Osteoblast (primary cell): ENCODE measurements around the gene ARHGAP12. TPM values are rescaled to one million over a fixed set of nuclear protein-coding genes. Genes with fewer than 3 reads are reported as not detected.
A peak's percentile ranks its signal among the peaks of the same experiment; 100 is the strongest.

Experiments
- DNase-seq: peaks from one replicate; pipeline ENCODE4 v3.0.0; 2011; ENCODE audit warnings: low spot score, mixed read lengths; ENCODE audit not compliant: insufficient read length; ENCODE audit errors: missing footprints
- H2AFZ ChIP-seq: 2 replicates; pipeline ENCODE4 v1.6.0; 2011; ENCODE audit warnings: mild to moderate bottlenecking, low read length
- H3K27ac ChIP-seq: 2 replicates; pipeline ENCODE4 v1.5.1; 2011; ENCODE audit warnings: mild to moderate bottlenecking, low read depth, low read length, moderate library complexity
- H3K27me3 ChIP-seq: 2 replicates; pipeline ENCODE4 v1.6.0; 2012; ENCODE audit warnings: mild to moderate bottlenecking, control low read depth, inconsistent platforms, low read length, moderate library complexity; ENCODE audit not compliant: insufficient read depth
- H3K36me3 ChIP-seq: 2 replicates; pipeline ENCODE4 v1.5.1; 2011; ENCODE audit warnings: mild to moderate bottlenecking, low read length, control low read depth, moderate library complexity; ENCODE audit not compliant: insufficient read depth
- H3K4me1 ChIP-seq: 2 replicates; pipeline ENCODE4 v1.5.1; 2011; ENCODE audit warnings: mild to moderate bottlenecking, low read length, control low read depth, moderate library complexity; ENCODE audit not compliant: insufficient read depth
- H3K4me2 ChIP-seq: 2 replicates; pipeline ENCODE4 v1.6.0; 2011; ENCODE audit warnings: mild to moderate bottlenecking, low read length; ENCODE audit not compliant: insufficient read depth
- H3K4me3 ChIP-seq: fragments of 200-600 bp; sonication (generic); 3 replicates; pipeline ENCODE4 v1.5.1; 2012; ENCODE audit warnings: mild to moderate bottlenecking, low read length, inconsistent platforms; ENCODE audit not compliant: insufficient read depth
- H3K79me2 ChIP-seq: 2 replicates; pipeline ENCODE4 v1.6.0; 2012; ENCODE audit warnings: mild to moderate bottlenecking, low read length, control low read depth, inconsistent platforms; ENCODE audit not compliant: insufficient read depth
- H3K9me3 ChIP-seq: 2 replicates; pipeline ENCODE4 v1.5.1; 2011; ENCODE audit warnings: low read depth, low read length, control low read depth
- H4K20me1 ChIP-seq: 2 replicates; pipeline ENCODE4 v1.6.0; 2012; ENCODE audit warnings: mild to moderate bottlenecking, low read length, control low read depth; ENCODE audit not compliant: insufficient read depth
- CTCF ChIP-seq: IDR thresholded peaks from 2 replicates; pipeline ENCODE4 v1.5.1; 2011; ENCODE audit warnings: mild to moderate bottlenecking, low read depth, low read length, moderate library complexity; ENCODE audit errors: extremely low read depth
- total RNA-seq: library from RNA; depleted of rRNA; stranded (reverse); fragments of >200 nt; gene quantifications from 2 replicates; pipeline ENCODE4 v1.2.3, GENCODE V29; 2012

The ARHGAP12 gene
- total RNA-seq, 1 donor = 76.0 TPM

- no peak for TF ChIP-seq CTCF
- H3K9me3 ChIP-seq = no peaks in the 10 kb centered on the region
- peaks cover 21% of the 10 kb centered on the region for H3K4me1 ChIP-seq
- H3K36me3 ChIP-seq = no peaks in the 10 kb centered on the region
- H3K27ac ChIP-seq = peak overlapping the region; percentile 60
- no peaks in the 10 kb centered on the region for H3K79me2 ChIP-seq
- no peak overlapping the region for H3K4me3 ChIP-seq
- no peaks in the 10 kb centered on the region for H3K27me3 ChIP-seq
- H2AFZ ChIP-seq = peak overlapping the region; percentile 13
- DNase-seq = no peak
- H3K4me2 ChIP-seq = peak overlapping the region; percentile 15
- no peaks in the 10 kb centered on the region for H4K20me1 ChIP-seq
Observed at GRCh38 chr10:31768467-31768866, 160.2 kb downstream of the ARHGAP12 start.

DNA sequence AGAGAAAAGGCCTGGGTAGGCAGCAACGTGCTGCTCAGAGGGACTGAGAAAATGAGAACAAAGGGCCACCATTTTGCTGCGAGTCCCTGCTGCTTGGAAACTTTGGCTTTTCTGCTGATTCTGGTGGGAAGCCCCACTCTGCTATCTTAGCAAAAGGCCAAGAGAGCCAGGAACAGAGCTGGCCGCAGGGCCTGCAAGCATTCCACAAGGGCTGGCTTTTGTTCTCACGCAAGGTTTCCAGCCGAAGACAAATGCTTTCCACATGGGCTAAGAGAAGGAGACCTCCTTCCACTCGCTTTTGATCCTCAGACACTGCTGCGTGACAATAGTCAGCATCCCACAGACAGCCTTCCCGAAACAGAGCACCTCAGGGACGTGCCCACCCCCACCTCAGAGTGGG, 163.1 kb downstream of the ARHGAP12 start:
- H3K27me3 ChIP-seq = no peaks in the 10 kb centered on the region
- H3K79me2 ChIP-seq = no peaks in the 10 kb centered on the region
- H3K4me1 ChIP-seq = peaks cover 25% of the 10 kb centered on the region
- no peak overlapping the region for H3K27ac ChIP-seq
- no peak overlapping the region for H3K4me2 ChIP-seq
- H3K4me3 ChIP-seq = no peak overlapping the region
- H3K36me3 ChIP-seq = no peaks in the 10 kb centered on the region
- no peak for TF ChIP-seq CTCF
- H2AFZ ChIP-seq = no peak overlapping the region
- H4K20me1 ChIP-seq = no peaks in the 10 kb centered on the region
- no peak for DNase-seq
- no peaks in the 10 kb centered on the region for H3K9me3 ChIP-seq

- H2AFZ ChIP-seq = no peak overlapping the region
- H3K4me2 ChIP-seq = no peak overlapping the region
- no peak overlapping the region for H3K4me3 ChIP-seq
- peaks cover 10% of the 10 kb centered on the region for H3K4me1 ChIP-seq
- DNase-seq = no peak
- no peak overlapping the region for H3K27ac ChIP-seq
- no peaks in the 10 kb centered on the region for H4K20me1 ChIP-seq
- no peak for TF ChIP-seq CTCF
- no peaks in the 10 kb centered on the region for H3K79me2 ChIP-seq
- no peaks in the 10 kb centered on the region for H3K9me3 ChIP-seq
- H3K36me3 ChIP-seq = no peaks in the 10 kb centered on the region
- no peaks in the 10 kb centered on the region for H3K27me3 ChIP-seq
Observed at GRCh38 chr10:31762316-31762715, 166.3 kb downstream of the ARHGAP12 start.

- no peaks in the 10 kb centered on the region for H4K20me1 ChIP-seq
- peaks cover 10% of the 10 kb centered on the region for H3K4me1 ChIP-seq
- no peaks in the 10 kb centered on the region for H3K36me3 ChIP-seq
- no peak overlapping the region for H2AFZ ChIP-seq
- no peaks in the 10 kb centered on the region for H3K9me3 ChIP-seq
- TF ChIP-seq CTCF = no peak
- H3K27me3 ChIP-seq = no peaks in the 10 kb centered on the region
- no peaks in the 10 kb centered on the region for H3K79me2 ChIP-seq
- H3K4me3 ChIP-seq = no peak overlapping the region
- no peak for DNase-seq
- H3K27ac ChIP-seq = no peak overlapping the region
- no peak overlapping the region for H3K4me2 ChIP-seq
Observed at GRCh38 chr10:31761156-31761555, 167.5 kb downstream of the ARHGAP12 start.
